Neuronal stem cell (in vitro differentiated cells): ENCODE measurements around the gene AUTS2.

Experiments used
- DNase-seq: peaks from one replicate; pipeline ENCODE4 v3.0.0-alpha.2; 2013; ENCODE audit warnings: low spot score
- H2AFZ ChIP-seq: one replicate; pipeline ENCODE4 v1.6.1; 2013; ENCODE audit warnings: mild to moderate bottlenecking, low read length, inconsistent platforms
- H2AK5ac ChIP-seq: 2 replicates; pipeline ENCODE4 v1.6.1; 2013; ENCODE audit warnings: low read depth, mild to moderate bottlenecking, inconsistent platforms, low read length, moderate library complexity, mixed read lengths
- H2BK120ac ChIP-seq: 2 replicates; pipeline ENCODE4 v1.6.1; 2013; ENCODE audit warnings: low read depth, mild to moderate bottlenecking, inconsistent platforms, low read length, moderate library complexity, mixed read lengths
- H2BK12ac ChIP-seq: one replicate; pipeline ENCODE4 v1.6.1; 2013; ENCODE audit warnings: low read length, inconsistent platforms
- H2BK15ac ChIP-seq: 2 replicates; pipeline ENCODE4 v1.6.1; 2013; ENCODE audit warnings: mild to moderate bottlenecking, low read length, inconsistent platforms, mixed read lengths
- H2BK5ac ChIP-seq: one replicate; pipeline ENCODE4 v1.6.1; 2013; ENCODE audit warnings: inconsistent platforms, mild to moderate bottlenecking, low read length, moderate library complexity
- H3K14ac ChIP-seq: one replicate; pipeline ENCODE4 v1.6.1; 2013; ENCODE audit warnings: low read length, inconsistent platforms
- H3K18ac ChIP-seq: 2 replicates; pipeline ENCODE4 v1.6.1; 2013; ENCODE audit warnings: low read length, inconsistent platforms
- H3K23ac ChIP-seq: 2 replicates; pipeline ENCODE4 v1.6.1; 2013; ENCODE audit warnings: low read depth, mild to moderate bottlenecking, mixed read lengths, low read length, inconsistent platforms; ENCODE audit not compliant: poor library complexity
- H3K27ac ChIP-seq: replicated peaks from 3 replicates; pipeline ENCODE4 v1.5.1; 2013; ENCODE audit warnings: low read length, inconsistent platforms
- H3K27me3 ChIP-seq, 3 experiments: 2 replicates each; pipeline ENCODE4 v1.6.1; 2013; ENCODE audit warnings: low read length in 3 of 3, mild to moderate bottlenecking in 2 of 3, inconsistent platforms in 1 of 3, low read depth in 1 of 3, mixed read lengths in 1 of 3, moderate library complexity in 1 of 3; ENCODE audit not compliant: control insufficient read depth in 3 of 3, insufficient read depth in 3 of 3
- H3K36me3 ChIP-seq, 2 donors: replicated peaks in 1 of 2; 2 replicates each; pipeline ENCODE4 v1.6.1; 2013; ENCODE audit warnings: low read length in 2 of 2; ENCODE audit not compliant: control insufficient read depth in 2 of 2, insufficient read depth in 2 of 2
- H3K4ac ChIP-seq: 2 replicates; pipeline ENCODE4 v1.6.1; 2013; ENCODE audit warnings: inconsistent platforms, mild to moderate bottlenecking, low read length, moderate library complexity
- H3K4me1 ChIP-seq, 2 donors: 1 replicate in 1 of 2; 2 replicates in 1 of 2; pipeline ENCODE4 v1.6.1; 2013; ENCODE audit warnings: low read length in 2 of 2, low read depth in 1 of 2; ENCODE audit not compliant: control insufficient read depth in 2 of 2, insufficient read depth in 1 of 2
- H3K4me2 ChIP-seq: one replicate; pipeline ENCODE4 v1.6.1; 2013; ENCODE audit warnings: mild to moderate bottlenecking, low read length, inconsistent platforms; ENCODE audit not compliant: insufficient read depth, poor library complexity, severe bottlenecking
- H3K4me3 ChIP-seq, 2 donors: 2 replicates each; pipeline ENCODE4 v1.5.1; 2013; ENCODE audit warnings: low read length in 2 of 2, mild to moderate bottlenecking in 2 of 2, inconsistent platforms in 1 of 2, moderate library complexity in 1 of 2
- H3K79me1 ChIP-seq: one replicate; pipeline ENCODE4 v1.6.1; 2013; ENCODE audit warnings: low read depth, mild to moderate bottlenecking, inconsistent platforms, low read length, moderate library complexity
- H3K9ac ChIP-seq: one replicate; pipeline ENCODE4 v1.6.1; 2013; ENCODE audit warnings: mild to moderate bottlenecking, low read depth, low read length, inconsistent platforms; ENCODE audit not compliant: poor library complexity
- H3K9me3 ChIP-seq, 2 donors: replicated peaks in 1 of 2; 2 replicates each; pipeline versions ENCODE3 to v1.6.1; 2013; ENCODE audit warnings: low read length in 2 of 2, mild to moderate bottlenecking in 2 of 2, inconsistent platforms in 1 of 2, low read depth in 1 of 2, mixed read lengths in 1 of 2, moderate library complexity in 1 of 2; ENCODE audit not compliant: control insufficient read depth in 2 of 2, insufficient read depth in 1 of 2
- H4K8ac ChIP-seq: one replicate; pipeline ENCODE4 v1.6.1; 2013; ENCODE audit warnings: low read depth, mild to moderate bottlenecking, inconsistent platforms, low read length, moderate library complexity
- H4K91ac ChIP-seq: one replicate; pipeline ENCODE4 v1.6.1; 2013; ENCODE audit warnings: low read length, low read depth, mild to moderate bottlenecking, inconsistent platforms; ENCODE audit not compliant: poor library complexity
- WGBS, 2 donors: extraction: QIAGEN DNeasy Blood & Tissue Kit; methylation state at CpG; one replicate each; pipeline ENCODE4 v1.1.7; 2013; ENCODE audit warnings: missing lambda C conversion rate in 2 of 2, mixed read lengths in 1 of 2; ENCODE audit not compliant: insufficient read length in 2 of 2, insufficient replicate concordance in 1 of 2; ENCODE audit errors: extremely low coverage in 2 of 2; 5-methylcytosine and 5-hydroxymethylcytosine counted together

The AUTS2 gene

GRCh38 chr7:69912846-69913245 is 314.6 kb downstream of the AUTS2 start:
- no CpG with 5 or more reads among the region's 1 CpG for WGBS, 2 donors

GRCh38 chr7:69919426-69920111 is 321.3 kb downstream of the AUTS2 start:
- Histone ChIP-seq H2BK120ac (no peak overlapping the region), H4K8ac (no peak overlapping the region), H3K9me3 (no peaks in the 10 kb centered on the region), H3K4me3 (no peak overlapping the region), H2AK5ac (no peak overlapping the region), H3K18ac (no peak overlapping the region), H3K79me1 (no peaks in the 10 kb centered on the region), H2BK12ac (no peak overlapping the region), H2AFZ (no peak overlapping the region), H2BK5ac (no peak overlapping the region), H3K27ac (no peak overlapping the region), H3K14ac (no peak overlapping the region), H3K4me1 (peaks cover 0 to 2% of the 10 kb centered on the region in 2 donors), H3K4me2 (no peak overlapping the region), H4K91ac (no peak overlapping the region), H3K27me3 (no peaks in the 10 kb centered on the region), H2BK15ac (no peak overlapping the region), H3K9ac (no peak overlapping the region), H3K36me3 (no peaks in the 10 kb centered on the region), H3K23ac (no peak overlapping the region), H3K4ac (no peak overlapping the region)
- no CpG with 5 or more reads among the region's 4 CpGs for WGBS, 2 donors
- no peak for DNase-seq

More at GRCh38 chr7:69912846-69913245, 314.6 kb downstream of the AUTS2 start:
- Histone ChIP-seq H3K14ac (no peak overlapping the region), H3K36me3 (no peaks in the 10 kb centered on the region), H3K4ac (no peak overlapping the region), H2BK15ac (no peak overlapping the region), H3K79me1 (peaks cover 3% of the 10 kb centered on the region), H3K27ac (no peak overlapping the region), H2BK5ac (no peak overlapping the region), H3K4me1 (peaks cover 0 to 2% of the 10 kb centered on the region in 2 donors), H3K4me2 (no peak overlapping the region), H3K18ac (no peak overlapping the region), H2AK5ac (no peak overlapping the region), H4K8ac (no peak overlapping the region), H2AFZ (no peak overlapping the region), H2BK120ac (no peak overlapping the region), H4K91ac (no peak overlapping the region), H3K23ac (no peak overlapping the region), H2BK12ac (no peak overlapping the region), H3K9me3 (peaks cover 5 to 16% of the 10 kb centered on the region in 2 donors), H3K9ac (no peak overlapping the region), H3K27me3 (no peaks in the 10 kb centered on the region), H3K4me3 (no peak overlapping the region)
- no peak for DNase-seq

- H3K14ac ChIP-seq: no peak overlapping the region
- H3K4me3 ChIP-seq: no peak overlapping the region
- no CpG with 5 or more reads among the region's 3 CpGs for WGBS, 2 donors
Measured at GRCh38 chr7:69920797-69921196, 322.5 kb downstream of the AUTS2 start.

GRCh38 chr7:69922026-69922803 is 323.9 kb downstream of the AUTS2 start:
- no peaks in the 10 kb centered on the region for H3K36me3 ChIP-seq
- no peak overlapping the region for H3K23ac ChIP-seq
- no peak overlapping the region for H3K9ac ChIP-seq
- no peak for DNase-seq
- no peak overlapping the region for H2BK12ac ChIP-seq
- no peak overlapping the region for H3K4me2 ChIP-seq
- H3K14ac ChIP-seq: no peak overlapping the region
- H2BK120ac ChIP-seq: no peak overlapping the region
- no peak overlapping the region for H3K18ac ChIP-seq
- H4K8ac ChIP-seq: no peak overlapping the region
- no peak overlapping the region for H3K4me3 ChIP-seq
- H2BK5ac ChIP-seq: no peak overlapping the region
- H3K27ac ChIP-seq: no peak overlapping the region
- H2AFZ ChIP-seq: no peak overlapping the region
- H3K4me1 ChIP-seq: no peaks in the 10 kb centered on the region
- H3K9me3 ChIP-seq: no peaks in the 10 kb centered on the region
- no peaks in the 10 kb centered on the region for H3K79me1 ChIP-seq
- H3K4ac ChIP-seq: no peak overlapping the region
- WGBS, 2 donors: no CpG with 5 or more reads among the region's 6 CpGs
- no peak overlapping the region for H2AK5ac ChIP-seq
- H3K27me3 ChIP-seq: no peaks in the 10 kb centered on the region
- H4K91ac ChIP-seq: no peak overlapping the region
- no peak overlapping the region for H2BK15ac ChIP-seq

More at GRCh38 chr7:69920797-69921196, 322.5 kb downstream of the AUTS2 start:
- H3K36me3 ChIP-seq: no peaks in the 10 kb centered on the region
- H2BK12ac ChIP-seq: no peak overlapping the region
- no peak overlapping the region for H2AK5ac ChIP-seq
- H3K9me3 ChIP-seq: no peaks in the 10 kb centered on the region
- H2BK15ac ChIP-seq: no peak overlapping the region
- no peak overlapping the region for H2BK120ac ChIP-seq
- H2BK5ac ChIP-seq: no peak overlapping the region
- H4K91ac ChIP-seq: no peak overlapping the region
- H3K79me1 ChIP-seq: no peaks in the 10 kb centered on the region
- H2AFZ ChIP-seq: no peak overlapping the region
- no peaks in the 10 kb centered on the region for H3K27me3 ChIP-seq
- no peak overlapping the region for H3K23ac ChIP-seq
- H3K4ac ChIP-seq: no peak overlapping the region
- DNase-seq: no peak
- H3K27ac ChIP-seq: no peak overlapping the region
- H3K4me2 ChIP-seq: no peak overlapping the region
- no peaks in the 10 kb centered on the region for H3K4me1 ChIP-seq
- H4K8ac ChIP-seq: no peak overlapping the region
- no peak overlapping the region for H3K9ac ChIP-seq
- no peak overlapping the region for H3K18ac ChIP-seq
